ENCODE data around the gene TECTB.

The TECTB gene

GRCh38 chr10:112295853-112296830 lies 12.9 kb downstream of the TECTB start:
- peak overlapping the region in 1 of 2 donors; percentile 35 for H3K27ac ChIP-seq
- no peak for TF ChIP-seq CTCF (IDR thresholded peaks at IDR 0.05)
- H3K4me3 ChIP-seq = no peak overlapping the region
- DNase-seq (ENCODE audit: low spot score) = no peak

DNA sequence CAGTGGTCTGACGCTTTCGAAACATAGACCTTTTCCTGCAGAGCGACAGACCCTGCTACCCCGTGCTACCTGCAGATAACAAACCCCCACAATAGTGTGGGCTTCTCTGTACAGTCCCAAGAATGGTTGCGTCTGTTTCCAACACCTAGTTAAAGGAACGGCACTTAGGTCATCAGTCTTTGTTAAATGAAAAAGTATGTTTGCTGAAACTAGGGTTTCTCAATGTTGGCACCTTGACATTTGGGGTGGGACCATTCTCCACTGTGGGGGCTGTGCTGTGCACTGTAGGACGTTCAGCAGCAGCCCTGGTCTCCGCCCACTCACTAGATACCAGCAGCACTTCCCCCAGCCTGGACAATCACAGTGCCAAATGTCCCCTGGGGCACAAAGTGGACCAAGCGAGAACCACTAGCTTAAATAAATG lies 13.7 kb downstream of the TECTB start:
- TF ChIP-seq CTCF (IDR thresholded peaks at IDR 0.05) = no peak
- Histone ChIP-seq H3K27ac (peak overlapping the region in 1 of 2 donors; percentile 35), H3K4me3 (no peak overlapping the region)
- no peak for DNase-seq (ENCODE audit: low spot score)

DNA sequence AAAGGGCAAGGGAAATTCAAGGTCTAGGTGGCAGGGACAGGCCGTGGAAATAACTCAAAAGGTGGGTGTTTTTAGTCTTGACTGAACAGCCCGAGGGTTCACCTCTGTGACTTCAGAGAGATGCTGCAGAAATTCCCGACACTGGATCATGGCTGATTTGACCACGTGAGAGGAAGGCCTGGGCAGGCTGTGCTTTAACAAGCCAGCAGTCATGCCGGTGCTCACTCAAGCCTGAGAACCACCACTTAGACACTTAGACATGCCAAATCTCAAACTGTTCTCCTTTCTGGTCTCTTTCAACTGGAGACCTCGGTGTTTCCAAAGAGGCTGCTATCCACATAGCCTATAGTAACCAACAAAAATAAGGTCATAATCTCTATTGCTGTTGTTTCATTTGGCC lies 15.4 kb downstream of the TECTB start:
- no peak for TF ChIP-seq CTCF (IDR thresholded peaks at IDR 0.05)
- DNase-seq (ENCODE audit: low spot score) = no peak
- H3K27ac ChIP-seq = peak overlapping the region in 1 of 2 donors; percentile 11

GRCh38 chr10:112299456-112299855 lies 16.3 kb downstream of the TECTB start:
- no peak for TF ChIP-seq CTCF (IDR thresholded peaks at IDR 0.05)
- H3K4me3 ChIP-seq = no peak overlapping the region
- no peak for DNase-seq (ENCODE audit: low spot score)
- no peak overlapping the region for H3K27ac ChIP-seq

More for the DNA sequence above, 15.4 kb downstream of the TECTB start:
- no peak overlapping the region for H3K4me3 ChIP-seq

DNA sequence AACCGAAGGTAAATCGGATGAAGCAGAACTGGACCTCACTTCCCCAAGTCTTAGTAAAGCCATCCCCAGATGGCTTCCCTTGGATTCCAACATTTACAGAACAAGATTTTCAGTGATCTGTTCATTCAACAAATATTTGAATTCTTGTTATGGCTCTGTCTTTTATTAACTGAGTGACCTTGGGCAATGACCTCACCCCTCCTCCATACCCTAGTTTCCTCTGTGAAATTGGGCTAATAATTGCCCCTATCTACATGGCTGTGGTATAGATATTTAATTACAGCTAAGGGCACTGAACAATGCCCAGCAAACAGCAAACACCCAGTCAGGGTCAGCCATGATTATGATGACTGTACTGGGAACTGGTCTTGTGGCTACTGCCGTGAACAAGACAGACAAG lies 19.1 kb downstream of the TECTB start:
- no peak for DNase-seq (ENCODE audit: low spot score)
- no peak for TF ChIP-seq CTCF (IDR thresholded peaks at IDR 0.05)
- no peak overlapping the region for H3K4me3 ChIP-seq
- H3K27ac ChIP-seq = no peak overlapping the region

- Histone ChIP-seq H3K4me3 (no peak overlapping the region), H3K27ac (no peak overlapping the region)
- no peak for DNase-seq (ENCODE audit: low spot score)
- no peak for TF ChIP-seq CTCF (IDR thresholded peaks at IDR 0.05)
Measured at GRCh38 chr10:112303528-112303927, 20.3 kb downstream of the TECTB start.

Measured in coronary artery (tissue), 2 donors.